HG02642 (cell line): ENCODE measurements around the gene PCGF1.

Experiments used
- ATAC-seq: cut with Tn5 transposase; IDR thresholded peaks from one replicate; pipeline ENCODE4 v1.9.1; 2021; ENCODE audit warnings: mild to moderate bottlenecking; ENCODE audit not compliant: unreplicated experiment, poor library complexity

PCGF1 gene

DNA sequence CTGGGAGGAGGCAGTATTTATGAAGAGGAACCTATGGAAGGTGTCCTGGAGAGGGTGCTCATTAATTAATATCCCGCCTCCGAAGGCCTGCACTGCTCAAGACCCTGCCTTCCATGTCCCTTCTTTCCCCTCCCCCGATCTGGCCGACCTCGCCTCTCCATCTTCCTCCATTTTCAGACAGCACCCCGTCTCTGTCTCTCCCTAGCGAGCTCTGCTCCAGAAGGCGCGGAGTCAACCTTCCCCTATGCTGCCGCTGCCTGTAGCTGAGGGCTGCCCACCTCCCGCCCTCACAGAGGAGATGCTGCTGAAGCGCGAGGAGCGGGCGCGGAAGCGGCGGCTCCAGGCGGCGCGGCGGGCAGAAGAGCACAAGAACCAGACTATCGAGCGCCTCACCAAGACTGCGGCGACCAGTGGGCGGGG lies 50.4 kb downstream of the PCGF1 start:
- no peak for ATAC-seq
